Measurements from ENCODE around the gene PRL.

PRL gene

DNA sequence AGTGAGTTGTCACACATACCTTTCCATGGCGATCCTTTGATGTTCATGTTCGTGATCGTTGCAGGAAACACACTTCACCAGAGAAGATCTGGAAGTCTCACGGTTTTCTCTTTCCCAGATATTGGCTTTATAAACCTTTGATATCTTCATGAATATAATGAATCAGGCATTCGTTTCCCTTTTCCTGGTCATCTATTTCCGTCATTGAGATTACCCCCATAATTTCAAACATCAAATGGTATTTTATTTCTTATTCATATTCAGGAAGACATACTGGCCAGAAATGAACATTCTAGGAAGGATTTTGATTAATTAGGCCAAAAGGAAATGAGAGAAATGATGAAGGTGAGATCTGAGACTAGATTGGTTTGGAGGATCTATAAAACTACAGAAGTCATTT, at the start of gene PRL:
Gene PRL (minus strand): TSS at position 101 of the 400 bp plus-strand sequence. CDS start 54 bp downstream, at position 47.
- H3K9me3 ChIP-seq (ENCODE audit: low read length) = no peaks in the 10 kb centered on the region
- no peaks in the 10 kb centered on the region for H3K36me3 ChIP-seq (ENCODE audit: insufficient read depth, low read length)
- H3K27me3 ChIP-seq (ENCODE audit: control insufficient read depth in 1 of 2, insufficient read depth in 2 of 2, low read length in 2 of 2) = no peaks in the 10 kb centered on the region
- no peak within 1 kb of the TSS for H3K27ac ChIP-seq (ENCODE audit: low read depth, low read length)
- H3K9ac ChIP-seq (ENCODE audit: low read length) = no peak within 1 kb of the TSS
- no peak within 1 kb of the TSS for H3K4me3 ChIP-seq (ENCODE audit: low read depth in 1 of 2, low read length in 2 of 2)
- H3K4me1 ChIP-seq (ENCODE audit: insufficient read depth, low read length) = no peaks in the 10 kb centered on the region

DNA sequence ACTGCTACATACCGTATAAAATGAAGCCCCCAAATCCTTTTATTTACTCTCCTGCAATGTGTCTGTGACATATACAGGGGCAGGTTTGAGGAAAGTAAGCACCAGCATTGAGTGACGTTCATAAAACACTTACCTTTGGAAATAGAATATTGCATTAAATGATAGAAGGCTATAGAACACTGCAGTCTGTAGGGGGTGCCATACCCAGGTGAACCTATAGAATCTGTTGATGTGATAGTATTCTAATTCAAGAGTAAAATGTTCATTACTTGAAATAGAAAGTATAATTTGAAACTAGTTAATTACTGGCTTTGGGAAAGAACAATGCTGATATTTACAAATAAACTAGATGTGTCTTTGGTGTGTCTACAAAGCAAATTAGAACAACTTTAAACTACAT, 47.0 kb upstream of the PRL start:
- Histone ChIP-seq H3K4me1 (ENCODE audit: insufficient read depth, low read length) (no peaks in the 10 kb centered on the region), H3K27ac (ENCODE audit: low read depth, low read length) (no peak overlapping the region), H3K9ac (ENCODE audit: low read length) (no peak overlapping the region), H3K4me3 (ENCODE audit: low read depth in 1 of 2, low read length in 2 of 2) (no peak overlapping the region), H3K9me3 (ENCODE audit: low read length) (no peaks in the 10 kb centered on the region), H3K36me3 (ENCODE audit: insufficient read depth, low read length) (no peaks in the 10 kb centered on the region), H3K27me3 (ENCODE audit: control insufficient read depth in 1 of 2, insufficient read depth in 2 of 2, low read length in 2 of 2) (no peaks in the 10 kb centered on the region)

DNA sequence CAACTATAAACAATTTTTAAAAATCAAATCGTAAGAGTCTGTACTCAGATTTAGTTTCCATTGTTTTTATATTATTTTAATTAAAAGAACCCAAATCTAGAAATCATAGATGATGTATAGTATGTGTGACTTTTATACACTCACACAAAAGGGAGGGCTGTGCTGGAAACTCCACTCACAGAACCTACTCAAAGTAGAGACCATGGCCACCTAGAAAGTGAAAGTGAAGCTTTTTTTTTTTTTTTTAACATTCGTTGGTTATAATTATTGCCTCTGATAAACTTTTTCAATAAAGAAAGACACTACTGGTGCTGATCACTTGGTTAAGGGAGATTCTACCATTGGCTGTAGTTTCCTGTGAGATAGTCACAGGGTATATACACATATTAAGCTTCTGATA, 37.9 kb upstream of the PRL start:
- Histone ChIP-seq H3K9ac (ENCODE audit: low read length) (no peak overlapping the region), H3K27me3 (ENCODE audit: control insufficient read depth in 1 of 2, insufficient read depth in 2 of 2, low read length in 2 of 2) (no peaks in the 10 kb centered on the region), H3K4me3 (ENCODE audit: low read depth in 1 of 2, low read length in 2 of 2) (no peak overlapping the region), H3K27ac (ENCODE audit: low read depth, low read length) (no peak overlapping the region), H3K9me3 (ENCODE audit: low read length) (no peaks in the 10 kb centered on the region), H3K36me3 (ENCODE audit: insufficient read depth, low read length) (no peaks in the 10 kb centered on the region), H3K4me1 (ENCODE audit: insufficient read depth, low read length) (no peaks in the 10 kb centered on the region)

DNA sequence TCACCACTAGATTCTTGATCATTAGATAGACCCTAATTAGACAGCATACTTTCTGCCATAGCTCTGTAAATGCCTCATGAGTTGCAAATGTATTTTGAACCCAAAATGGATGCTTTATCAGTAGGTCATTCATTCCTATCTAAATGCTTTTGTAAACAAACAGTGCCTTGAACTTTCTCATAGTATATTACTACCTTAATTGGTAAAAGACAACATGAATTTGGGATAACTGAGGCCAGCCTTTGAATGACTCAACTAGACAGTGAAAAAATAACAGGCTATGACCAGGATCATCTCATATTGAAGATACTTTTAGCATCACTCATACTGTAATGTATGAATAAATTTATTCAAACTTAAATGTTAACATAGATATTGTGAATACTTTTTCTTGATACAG, 37.0 kb upstream of the PRL start:
- Histone ChIP-seq H3K27ac (ENCODE audit: low read depth, low read length) (no peak overlapping the region), H3K4me3 (ENCODE audit: low read depth in 1 of 2, low read length in 2 of 2) (no peak overlapping the region), H3K27me3 (ENCODE audit: control insufficient read depth in 1 of 2, insufficient read depth in 2 of 2, low read length in 2 of 2) (no peaks in the 10 kb centered on the region), H3K9me3 (ENCODE audit: low read length) (no peaks in the 10 kb centered on the region), H3K9ac (ENCODE audit: low read length) (no peak overlapping the region), H3K4me1 (ENCODE audit: insufficient read depth, low read length) (no peaks in the 10 kb centered on the region), H3K36me3 (ENCODE audit: insufficient read depth, low read length) (no peaks in the 10 kb centered on the region)

DNA sequence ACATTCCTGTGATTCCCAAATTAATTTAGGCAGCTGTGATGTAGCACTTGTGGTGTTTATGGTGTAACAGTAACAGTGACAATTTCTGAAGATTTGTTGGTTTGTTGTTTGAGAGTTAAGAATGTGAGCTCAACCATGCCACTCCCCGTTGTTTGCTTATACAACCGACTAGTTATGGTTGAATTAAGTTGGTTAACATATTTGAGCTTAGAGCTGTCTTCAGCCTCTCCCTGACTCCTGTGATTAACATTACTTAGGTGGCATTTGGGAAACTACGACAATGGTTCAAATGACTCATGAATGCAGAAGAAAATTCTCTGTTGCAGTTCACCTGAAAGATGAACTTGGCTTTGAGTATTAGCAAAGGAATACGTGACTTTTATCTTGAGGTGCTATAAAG, 35.9 kb upstream of the PRL start:
- Histone ChIP-seq H3K9me3 (ENCODE audit: low read length) (no peaks in the 10 kb centered on the region), H3K27me3 (ENCODE audit: control insufficient read depth in 1 of 2, insufficient read depth in 2 of 2, low read length in 2 of 2) (no peaks in the 10 kb centered on the region), H3K36me3 (ENCODE audit: insufficient read depth, low read length) (no peaks in the 10 kb centered on the region), H3K4me3 (ENCODE audit: low read depth in 1 of 2, low read length in 2 of 2) (no peak overlapping the region), H3K9ac (ENCODE audit: low read length) (no peak overlapping the region), H3K4me1 (ENCODE audit: insufficient read depth, low read length) (no peaks in the 10 kb centered on the region), H3K27ac (ENCODE audit: low read depth, low read length) (no peak overlapping the region)

DNA sequence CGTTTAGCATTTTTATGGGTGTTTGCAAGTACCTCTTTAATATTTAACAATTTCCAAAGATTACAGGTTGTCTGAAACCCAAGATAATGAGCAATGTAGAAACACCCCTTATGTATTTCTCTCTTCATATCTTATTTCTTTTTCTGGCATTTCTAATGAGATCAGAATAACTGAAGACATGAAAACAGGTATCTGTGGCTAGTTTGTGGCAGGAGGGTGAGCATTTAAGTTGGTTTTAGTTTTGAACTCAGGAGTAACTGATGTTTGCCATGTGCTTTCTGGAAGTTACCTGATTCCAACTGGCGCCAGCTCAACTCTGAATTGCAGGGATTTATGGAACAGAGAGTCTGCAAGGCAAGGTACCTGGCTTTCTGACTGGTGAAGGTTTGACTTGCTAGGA, 35.4 kb upstream of the PRL start:
- no peaks in the 10 kb centered on the region for H3K36me3 ChIP-seq (ENCODE audit: insufficient read depth, low read length)
- no peaks in the 10 kb centered on the region for H3K27me3 ChIP-seq (ENCODE audit: control insufficient read depth in 1 of 2, insufficient read depth in 2 of 2, low read length in 2 of 2)
- no peak overlapping the region for H3K27ac ChIP-seq (ENCODE audit: low read depth, low read length)
- H3K4me1 ChIP-seq (ENCODE audit: insufficient read depth, low read length) = no peaks in the 10 kb centered on the region
- H3K4me3 ChIP-seq (ENCODE audit: low read depth in 1 of 2, low read length in 2 of 2) = no peak overlapping the region
- no peaks in the 10 kb centered on the region for H3K9me3 ChIP-seq (ENCODE audit: low read length)
- no peak overlapping the region for H3K9ac ChIP-seq (ENCODE audit: low read length)

DNA sequence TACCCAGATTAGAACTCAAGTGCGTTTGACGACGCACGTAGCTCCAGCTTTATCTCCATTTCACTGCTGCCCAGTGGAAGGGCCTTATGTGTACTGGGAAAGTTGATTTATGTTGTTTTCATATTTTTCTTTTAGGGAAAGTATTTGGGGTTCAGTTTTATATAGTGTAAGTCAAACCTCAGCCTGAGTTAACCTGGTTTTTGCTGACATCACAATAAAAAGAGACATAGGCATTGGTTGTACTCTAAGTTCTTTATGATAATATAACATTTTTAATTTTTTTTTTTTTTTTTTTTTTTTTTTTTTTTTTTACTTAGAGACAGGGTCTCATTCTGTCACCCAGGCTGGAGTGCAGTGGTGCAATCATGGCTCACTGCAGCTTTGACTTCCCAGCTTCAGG, 34.1 kb upstream of the PRL start:
- no peaks in the 10 kb centered on the region for H3K9me3 ChIP-seq (ENCODE audit: low read length)
- no peak overlapping the region for H3K27ac ChIP-seq (ENCODE audit: low read depth, low read length)
- no peaks in the 10 kb centered on the region for H3K27me3 ChIP-seq (ENCODE audit: control insufficient read depth in 1 of 2, insufficient read depth in 2 of 2, low read length in 2 of 2)
- H3K9ac ChIP-seq (ENCODE audit: low read length) = no peak overlapping the region
- no peaks in the 10 kb centered on the region for H3K36me3 ChIP-seq (ENCODE audit: insufficient read depth, low read length)
- H3K4me1 ChIP-seq (ENCODE audit: insufficient read depth, low read length) = no peaks in the 10 kb centered on the region
- H3K4me3 ChIP-seq (ENCODE audit: low read depth in 1 of 2, low read length in 2 of 2) = no peak overlapping the region

DNA sequence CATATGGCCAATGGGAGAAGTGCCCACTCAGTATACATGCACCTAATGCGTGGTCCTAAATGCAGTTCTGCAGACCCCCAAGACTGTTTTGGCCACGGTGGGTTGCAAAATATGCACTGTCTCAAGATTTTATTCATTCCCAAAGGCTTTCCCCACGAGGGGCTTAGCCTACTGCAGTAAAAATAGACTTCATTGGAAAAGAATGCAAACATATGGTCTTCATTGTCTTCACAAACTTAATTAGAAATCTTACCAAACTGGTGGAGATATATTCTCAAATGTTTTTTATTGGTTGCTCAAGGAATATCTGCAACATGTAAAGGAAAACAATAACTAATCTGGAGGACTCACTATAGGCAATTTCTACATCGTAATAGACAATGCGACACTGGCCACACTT, 31.6 kb upstream of the PRL start:
- H3K9me3 ChIP-seq (ENCODE audit: low read length) = no peaks in the 10 kb centered on the region
- H3K27me3 ChIP-seq (ENCODE audit: control insufficient read depth in 1 of 2, insufficient read depth in 2 of 2, low read length in 2 of 2) = no peaks in the 10 kb centered on the region
- no peak overlapping the region for H3K27ac ChIP-seq (ENCODE audit: low read depth, low read length)
- no peaks in the 10 kb centered on the region for H3K36me3 ChIP-seq (ENCODE audit: insufficient read depth, low read length)
- H3K9ac ChIP-seq (ENCODE audit: low read length) = no peak overlapping the region
- H3K4me1 ChIP-seq (ENCODE audit: insufficient read depth, low read length) = no peaks in the 10 kb centered on the region
- H3K4me3 ChIP-seq (ENCODE audit: low read depth in 1 of 2, low read length in 2 of 2) = no peak overlapping the region

DNA sequence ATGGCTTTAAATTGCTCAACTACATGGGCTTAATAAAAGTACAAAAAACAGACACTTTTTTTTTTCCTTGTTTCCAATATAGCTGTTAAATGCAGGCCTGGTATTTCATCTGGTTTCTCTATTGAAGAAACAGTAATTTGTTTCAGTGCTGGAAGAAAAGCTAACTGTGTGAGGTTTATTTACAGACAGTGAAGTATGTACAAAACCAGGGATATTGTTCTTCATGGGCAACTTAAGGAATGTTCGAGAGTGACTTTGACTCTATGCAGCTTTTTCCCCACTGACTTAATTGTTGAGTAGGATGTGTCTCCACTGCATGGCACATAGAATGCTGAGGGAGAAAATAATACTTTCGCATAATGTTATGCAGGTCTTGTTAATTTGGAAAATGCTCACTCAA, 31.0 kb upstream of the PRL start:
- Histone ChIP-seq H3K27ac (ENCODE audit: low read depth, low read length) (no peak overlapping the region), H3K9me3 (ENCODE audit: low read length) (no peaks in the 10 kb centered on the region), H3K4me3 (ENCODE audit: low read depth in 1 of 2, low read length in 2 of 2) (no peak overlapping the region)

DNA sequence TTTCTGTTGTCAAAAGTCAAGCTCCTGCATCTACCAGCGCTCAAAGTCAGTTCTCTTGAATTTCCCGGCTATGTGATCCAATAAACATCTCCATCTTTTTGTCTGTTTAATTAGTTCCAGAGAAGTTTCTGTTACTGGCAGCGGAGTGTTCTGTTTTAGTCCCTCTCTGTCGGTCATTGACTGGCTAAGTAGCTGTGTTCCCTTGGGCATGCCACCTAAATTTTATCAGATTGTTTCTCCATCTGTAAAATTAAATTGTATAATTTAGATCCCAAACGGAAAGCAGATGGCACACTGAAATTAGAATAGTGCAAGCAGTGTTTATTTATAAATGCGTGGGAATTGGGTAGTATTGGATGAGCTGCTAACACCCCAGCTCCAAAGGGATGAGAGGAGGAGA, 29.7 kb upstream of the PRL start:
- no peaks in the 10 kb centered on the region for H3K27me3 ChIP-seq (ENCODE audit: control insufficient read depth in 1 of 2, insufficient read depth in 2 of 2, low read length in 2 of 2)
- H3K4me3 ChIP-seq (ENCODE audit: low read depth in 1 of 2, low read length in 2 of 2) = no peak overlapping the region
- H3K9ac ChIP-seq (ENCODE audit: low read length) = no peak overlapping the region
- H3K27ac ChIP-seq (ENCODE audit: low read depth, low read length) = no peak overlapping the region
- H3K4me1 ChIP-seq (ENCODE audit: insufficient read depth, low read length) = peaks cover 9% of the 10 kb centered on the region
- no peaks in the 10 kb centered on the region for H3K36me3 ChIP-seq (ENCODE audit: insufficient read depth, low read length)
- H3K9me3 ChIP-seq (ENCODE audit: low read length) = no peaks in the 10 kb centered on the region

More for the DNA sequence above, 31.0 kb upstream of the PRL start:
- Histone ChIP-seq H3K36me3 (ENCODE audit: insufficient read depth, low read length) (no peaks in the 10 kb centered on the region), H3K27me3 (ENCODE audit: control insufficient read depth in 1 of 2, insufficient read depth in 2 of 2, low read length in 2 of 2) (no peaks in the 10 kb centered on the region), H3K4me1 (ENCODE audit: insufficient read depth, low read length) (no peaks in the 10 kb centered on the region), H3K9ac (ENCODE audit: low read length) (no peak overlapping the region)

DNA sequence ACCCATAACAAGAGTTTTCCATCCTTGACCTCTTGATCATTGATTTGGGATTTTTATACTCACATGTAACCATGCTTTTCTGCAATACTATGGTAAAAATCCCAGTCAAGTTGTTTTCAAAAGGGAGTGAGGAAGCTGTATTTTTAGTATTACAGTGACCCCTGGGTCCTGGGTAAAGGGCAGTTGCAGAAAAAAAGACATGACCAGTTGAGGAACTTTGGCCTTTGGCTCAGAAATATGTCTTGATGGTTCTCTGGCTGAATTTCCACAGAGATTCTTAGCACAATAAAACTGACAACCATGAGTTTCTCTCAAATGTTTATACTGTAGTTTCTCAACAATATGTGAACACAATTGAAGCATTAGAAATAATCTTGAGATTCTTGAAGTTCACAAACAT, 28.6 kb upstream of the PRL start:
- H3K36me3 ChIP-seq (ENCODE audit: insufficient read depth, low read length) = no peaks in the 10 kb centered on the region
- peaks cover 9% of the 10 kb centered on the region for H3K4me1 ChIP-seq (ENCODE audit: insufficient read depth, low read length)
- H3K27me3 ChIP-seq (ENCODE audit: control insufficient read depth in 1 of 2, insufficient read depth in 2 of 2, low read length in 2 of 2) = no peaks in the 10 kb centered on the region
- no peak overlapping the region for H3K27ac ChIP-seq (ENCODE audit: low read depth, low read length)
- no peaks in the 10 kb centered on the region for H3K9me3 ChIP-seq (ENCODE audit: low read length)
- H3K9ac ChIP-seq (ENCODE audit: low read length) = no peak overlapping the region
- no peak overlapping the region for H3K4me3 ChIP-seq (ENCODE audit: low read depth in 1 of 2, low read length in 2 of 2)

DNA sequence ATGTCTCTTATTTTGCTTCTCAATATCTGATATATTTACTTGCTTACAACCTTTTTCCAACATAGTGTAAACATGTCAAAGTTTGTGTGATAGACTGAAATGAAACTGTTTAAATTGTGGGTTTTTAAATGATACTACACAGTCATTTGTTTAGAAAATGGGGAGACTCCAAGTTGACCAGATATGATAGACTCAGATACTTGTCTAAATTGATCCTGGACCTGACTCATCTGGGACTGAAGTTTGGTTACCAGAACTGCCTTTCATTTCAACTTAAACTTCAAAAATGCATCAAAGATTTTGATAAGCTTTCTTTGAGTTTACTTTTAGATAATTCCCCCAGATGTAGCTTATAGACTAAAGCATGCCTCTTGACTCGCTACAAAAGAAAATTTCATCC, 27.0 kb upstream of the PRL start:
- H3K4me1 ChIP-seq (ENCODE audit: insufficient read depth, low read length) = peaks cover 9% of the 10 kb centered on the region
- H3K36me3 ChIP-seq (ENCODE audit: insufficient read depth, low read length) = no peaks in the 10 kb centered on the region
- H3K27me3 ChIP-seq (ENCODE audit: control insufficient read depth in 1 of 2, insufficient read depth in 2 of 2, low read length in 2 of 2) = no peaks in the 10 kb centered on the region
- H3K9me3 ChIP-seq (ENCODE audit: low read length) = no peaks in the 10 kb centered on the region
- no peak overlapping the region for H3K4me3 ChIP-seq (ENCODE audit: low read depth in 1 of 2, low read length in 2 of 2)
- H3K9ac ChIP-seq (ENCODE audit: low read length) = no peak overlapping the region
- no peak overlapping the region for H3K27ac ChIP-seq (ENCODE audit: low read depth, low read length)
